NCI-H748 (cell line): ENCODE results near the gene HSPA1B.
"Not testable (repeated sequence)": the region's sequence is repeated elsewhere in the genome, so short reads cannot be mapped to it uniquely, and the experiment has no call there.

Experiments used
- DNase-seq: peaks from one replicate; lab custom pipeline; 2025; ENCODE audit not compliant: unreplicated experiment; lab: John Stamatoyannopoulos, UW

HSPA1B gene

GRCh38 chr6:31858707-31859106, 31.2 kb downstream of the HSPA1B start:
- DNase-seq, result no peak

GRCh38 chr6:31859923-31860322, 32.4 kb downstream of the HSPA1B start:
- no peak for DNase-seq

GRCh38 chr6:31860349-31860748, 32.8 kb downstream of the HSPA1B start:
- no peak for DNase-seq

DNA sequence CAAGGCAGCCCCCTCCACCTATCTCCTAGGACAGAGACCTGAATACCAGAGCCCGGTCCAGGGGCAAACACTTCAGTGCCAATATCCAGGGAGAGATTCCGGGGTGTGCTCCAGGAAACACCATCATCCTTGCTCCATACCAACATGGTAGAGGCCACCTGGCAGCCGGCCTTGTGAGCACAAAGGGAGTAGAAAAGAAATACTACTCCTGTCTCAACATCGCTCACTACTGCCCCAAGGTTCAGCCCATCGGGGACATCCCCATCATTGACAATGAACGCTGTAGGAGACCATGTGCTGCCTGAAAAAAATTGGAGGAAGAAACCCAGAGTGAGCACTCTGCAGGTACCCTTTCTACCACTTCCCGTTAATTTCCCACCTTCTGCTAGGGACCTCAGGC, 33.6 kb downstream of the HSPA1B start:
- DNase-seq, result no peak

- DNase-seq, result peak; percentile 36
Observed at GRCh38 chr6:31861919-31862343, 34.4 kb downstream of the HSPA1B start.

DNA sequence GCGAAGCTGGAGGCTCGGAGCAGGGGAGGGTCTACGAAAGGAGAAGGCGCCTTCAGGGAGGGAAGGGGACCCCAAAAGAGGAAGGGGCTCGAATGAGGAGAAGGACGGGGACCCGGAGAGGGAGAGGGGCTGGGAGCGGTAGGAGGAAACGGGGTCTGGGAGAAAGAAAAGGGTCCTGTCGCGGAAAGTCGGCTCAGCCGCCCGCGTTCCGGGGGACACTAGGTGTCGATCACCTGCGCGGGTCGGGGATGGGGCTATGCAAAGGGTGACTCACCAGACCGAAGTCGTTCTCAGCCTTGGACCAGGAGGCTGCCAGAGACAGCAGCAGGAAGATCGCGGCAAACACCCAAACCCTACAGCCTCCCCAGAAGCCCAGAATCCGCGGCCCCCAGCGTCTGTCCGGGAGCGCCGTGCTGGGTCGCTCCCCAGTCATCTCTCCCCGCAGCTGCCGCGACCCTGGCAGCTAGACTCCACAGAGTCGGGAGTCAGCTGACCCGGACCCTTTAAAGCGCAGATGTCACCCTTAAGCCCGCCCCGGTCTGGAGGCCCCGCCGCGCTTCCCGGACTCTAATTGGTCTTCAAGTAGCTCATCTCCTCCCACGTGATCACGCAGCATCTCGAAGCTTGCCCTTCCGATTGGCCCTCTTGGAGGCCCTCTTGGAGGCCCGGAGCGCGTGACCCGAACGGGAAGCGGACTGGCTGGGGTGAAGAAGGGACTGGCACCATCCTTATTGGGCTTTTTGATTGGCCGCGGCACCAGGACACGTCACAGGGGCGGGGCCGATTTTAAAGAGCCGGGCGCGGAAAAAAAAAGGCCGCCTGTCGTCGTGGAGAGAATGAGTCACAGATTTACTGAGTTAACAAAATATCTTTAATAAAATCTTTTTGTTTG, 35.1 kb downstream of the HSPA1B start, which contains the start of gene NEU1:
Gene NEU1, minus strand, starts transcription at position 478 of the 892 bp plus-strand sequence. Its CDS starts 45 bp downstream, at position 433.
- DNase-seq, result peak; percentile 100

- DNase-seq, result not testable (repeated sequence)
Observed at GRCh38 chr6:31864123-31864562, 36.6 kb downstream of the HSPA1B start.

DNA sequence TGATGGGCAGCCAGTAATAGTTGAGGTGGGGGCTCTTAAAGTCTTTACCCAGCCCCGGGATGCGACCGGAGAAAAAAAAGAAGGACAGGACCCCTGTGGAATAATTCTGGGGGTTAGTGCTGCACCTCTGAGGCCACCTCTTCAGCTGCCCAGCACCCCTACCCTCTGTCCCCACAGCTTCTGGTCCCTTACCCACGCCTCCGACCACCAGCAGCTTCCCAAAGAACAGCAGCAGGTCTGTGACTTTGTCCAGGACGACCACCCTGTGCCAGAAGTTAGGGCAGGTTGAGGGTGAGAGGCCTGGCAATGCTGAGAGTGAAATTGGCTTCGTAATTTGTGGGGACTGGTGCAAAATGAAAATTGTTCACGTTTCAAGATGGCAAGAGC, 37.3 kb downstream of the HSPA1B start:
- DNase-seq, result no peak

DNA sequence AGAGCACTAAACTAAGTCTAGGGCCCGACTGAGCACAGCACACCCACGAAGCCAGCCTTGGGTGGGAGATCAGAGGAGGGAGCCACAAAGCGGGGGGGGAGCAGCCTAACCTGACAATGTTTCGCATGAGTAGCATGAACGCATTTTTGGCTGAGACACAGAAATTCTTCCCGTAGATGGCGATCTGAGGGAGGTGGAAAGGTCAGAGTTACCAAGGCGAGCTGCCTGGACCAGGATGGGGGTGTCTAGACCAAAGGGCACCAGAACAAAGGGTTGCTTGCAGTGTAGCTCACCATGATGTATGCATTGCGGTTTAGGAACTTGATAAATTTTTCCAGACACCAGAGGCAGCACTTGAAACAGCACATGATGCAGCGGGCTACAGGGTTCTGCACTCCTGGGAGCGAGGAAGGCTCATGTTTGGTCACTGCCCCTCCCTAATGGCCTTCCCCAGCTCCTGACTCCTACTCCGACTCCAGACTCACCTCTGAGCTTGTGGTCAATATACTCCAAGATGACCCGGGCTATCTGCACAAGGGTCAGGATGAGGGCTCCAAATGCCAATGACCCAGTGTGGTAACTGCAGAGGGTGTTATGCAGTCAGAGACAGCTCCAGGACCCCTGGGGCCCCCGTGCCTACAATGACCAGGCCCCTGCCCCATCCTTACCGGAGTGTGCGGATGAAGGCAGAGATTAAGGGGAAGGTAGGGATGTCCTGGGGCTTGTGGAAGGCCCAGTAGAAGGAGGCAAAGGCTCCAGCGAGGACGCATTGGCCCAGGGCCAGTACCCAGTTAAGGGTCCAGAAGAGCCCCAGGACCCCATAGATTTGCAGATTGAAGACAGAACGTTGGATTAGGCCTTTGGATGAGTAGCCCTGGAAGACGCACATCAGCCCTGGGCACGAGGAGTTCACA, 37.9 kb downstream of the HSPA1B start:
- no peak for DNase-seq

- DNase-seq, result not testable (repeated sequence)
Observed at GRCh38 chr6:31868658-31868971, 41.1 kb downstream of the HSPA1B start.

DNA sequence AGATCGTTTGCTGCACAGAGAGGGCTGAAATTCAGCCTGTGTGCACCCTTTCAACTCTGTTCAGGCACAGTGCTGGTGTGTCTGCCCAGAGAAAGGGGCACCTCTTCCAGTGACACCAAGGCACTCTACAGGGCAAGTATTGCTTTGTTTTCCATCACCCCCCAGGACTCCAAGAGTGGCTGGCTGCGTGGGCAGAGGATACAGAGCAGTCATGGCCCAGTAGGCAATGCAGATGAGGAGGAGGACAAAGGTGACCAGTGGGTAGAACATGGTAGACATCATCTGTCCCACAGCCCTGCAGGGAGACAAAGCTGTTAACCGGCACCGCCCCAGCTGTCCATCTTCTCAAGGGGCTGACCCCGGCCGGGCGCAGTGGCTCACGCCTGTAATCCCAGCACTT, 41.8 kb downstream of the HSPA1B start:
- DNase-seq, result no peak

GRCh38 chr6:31870385-31870921, 42.9 kb downstream of the HSPA1B start:
- no peak for DNase-seq

DNA sequence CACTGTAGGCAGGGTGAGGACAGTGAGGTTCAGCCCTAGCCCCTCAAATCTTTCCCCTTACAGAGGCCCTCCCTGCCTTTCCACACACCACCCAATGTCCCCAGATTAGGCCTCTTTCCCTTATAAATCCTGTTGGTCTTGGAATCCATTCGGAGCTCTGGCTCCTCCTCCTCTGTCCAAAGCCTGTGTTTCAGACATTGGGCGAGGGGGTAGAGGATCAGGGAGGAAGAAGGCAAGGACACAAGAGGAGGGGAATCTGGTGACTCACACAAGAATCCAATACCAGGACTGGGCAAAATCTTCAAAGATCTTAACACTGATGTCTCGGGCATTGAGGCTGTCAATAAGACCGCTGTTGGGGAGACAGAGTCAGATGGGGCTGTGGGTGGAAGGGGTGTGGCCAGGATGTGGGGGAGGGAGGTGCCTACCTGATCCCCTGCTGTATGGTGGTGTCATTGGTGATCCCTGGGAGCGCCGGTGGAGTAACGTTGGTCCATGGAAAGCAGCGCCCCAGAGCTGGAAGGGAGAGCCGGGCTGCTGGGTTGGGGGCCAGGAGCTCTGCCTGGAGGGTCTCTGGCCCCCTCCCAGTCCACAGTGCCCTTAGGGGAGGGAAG, 43.6 kb downstream of the HSPA1B start:
- no peak for DNase-seq

DNA sequence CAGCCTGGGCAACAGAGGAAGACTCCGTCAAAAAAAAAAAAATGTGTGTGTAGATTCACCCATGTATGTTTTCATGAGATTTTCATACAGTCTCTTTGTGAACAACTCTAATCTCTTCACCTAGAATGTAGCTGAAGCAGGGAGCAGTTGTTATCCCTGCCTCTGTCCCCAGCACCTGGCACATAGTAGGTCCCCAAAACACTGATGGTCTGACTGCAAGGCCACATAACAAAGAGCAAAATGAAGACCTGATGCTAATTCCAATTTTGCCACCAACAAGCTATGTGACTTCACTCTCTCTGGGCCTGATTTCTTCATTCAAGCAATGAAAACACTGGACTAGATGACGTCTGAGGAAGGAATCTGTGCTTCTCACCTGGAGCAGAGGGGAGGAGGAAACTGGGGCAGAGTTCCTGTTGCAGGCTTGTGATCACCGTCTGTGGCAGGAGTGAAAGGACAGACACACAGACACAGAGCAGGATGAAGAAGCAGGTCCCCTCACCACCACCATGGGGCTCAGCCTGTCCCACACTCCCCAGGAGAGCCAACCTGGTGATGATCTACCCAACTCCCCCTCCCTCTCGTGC, 46.6 kb downstream of the HSPA1B start:
- DNase-seq, result no peak

DNA sequence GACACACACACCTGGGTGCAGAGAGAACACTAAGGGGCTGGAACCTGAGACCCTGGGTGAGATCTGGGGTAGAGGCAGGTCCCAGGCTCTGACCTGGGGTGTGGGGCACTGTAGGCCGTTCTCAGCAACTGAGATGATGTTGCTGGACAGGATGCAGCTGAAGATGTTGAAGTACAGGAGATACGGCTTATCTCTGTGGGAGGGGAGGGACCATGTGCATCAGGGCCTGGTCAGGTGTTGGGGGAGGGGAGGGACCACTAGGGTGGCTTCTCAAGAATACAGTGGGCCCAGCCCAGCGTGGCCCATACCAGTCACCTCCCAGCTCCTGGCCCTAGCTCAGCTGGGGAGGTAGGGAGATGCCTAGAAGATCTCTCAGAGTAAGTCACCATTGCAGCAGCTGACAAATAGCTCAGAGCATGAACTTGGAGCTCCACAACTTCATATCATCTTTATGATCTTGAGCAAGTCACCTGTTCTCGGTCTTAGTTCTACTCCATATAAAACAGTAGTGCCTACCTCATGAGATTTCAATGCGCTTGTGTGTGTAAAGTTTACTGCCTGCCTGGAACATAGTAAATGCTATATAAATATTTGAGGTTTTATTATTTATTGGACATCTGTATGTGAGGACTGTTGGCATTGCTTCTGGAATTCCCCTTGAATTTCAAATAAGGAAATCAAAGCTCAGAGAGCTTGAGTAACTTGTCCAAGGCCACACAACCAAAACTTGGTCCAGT, 47.5 kb downstream of the HSPA1B start:
- no peak for DNase-seq

DNA sequence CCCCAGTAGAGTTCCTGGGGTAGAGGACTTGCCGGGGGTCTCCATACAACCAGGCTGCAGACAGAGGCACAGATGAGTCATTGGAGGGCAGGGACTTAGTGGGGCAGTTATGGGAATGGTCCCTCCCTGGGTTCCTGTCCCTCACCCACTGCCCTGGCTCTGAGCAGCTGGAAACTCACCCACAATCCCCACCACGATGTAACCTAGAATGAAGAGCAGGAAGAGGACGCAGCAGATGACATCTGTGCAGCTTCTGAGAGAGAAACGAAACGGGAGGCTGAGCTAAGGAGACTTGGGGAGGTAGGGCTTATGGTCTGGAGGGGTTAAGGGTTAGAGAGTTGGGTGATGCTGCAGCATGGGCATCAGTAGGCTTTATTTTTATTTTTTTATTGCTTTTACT, 48.3 kb downstream of the HSPA1B start:
- no peak for DNase-seq

DNA sequence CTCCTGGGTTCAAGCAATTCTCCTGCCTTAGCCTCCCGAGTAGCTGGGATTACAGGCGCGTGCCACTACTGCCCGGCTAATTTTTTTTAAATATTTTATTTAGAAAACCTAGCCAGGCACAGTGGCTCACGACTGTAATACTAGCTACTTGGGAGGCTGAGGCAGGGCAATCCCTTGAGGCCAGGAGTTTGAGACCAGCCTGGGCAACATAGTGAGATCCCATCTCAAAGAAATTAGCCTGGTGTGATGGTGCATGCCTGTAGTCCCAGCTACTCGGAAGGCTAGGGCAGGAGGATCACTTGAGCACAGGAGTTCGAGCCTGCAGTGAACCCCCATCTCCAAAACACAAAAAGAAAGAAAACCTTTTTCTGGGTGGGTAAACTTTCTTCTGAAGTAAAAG, 48.8 kb downstream of the HSPA1B start:
- no peak for DNase-seq

GRCh38 chr6:31877125-31877650, 49.6 kb downstream of the HSPA1B start:
- DNase-seq, result no peak

DNA sequence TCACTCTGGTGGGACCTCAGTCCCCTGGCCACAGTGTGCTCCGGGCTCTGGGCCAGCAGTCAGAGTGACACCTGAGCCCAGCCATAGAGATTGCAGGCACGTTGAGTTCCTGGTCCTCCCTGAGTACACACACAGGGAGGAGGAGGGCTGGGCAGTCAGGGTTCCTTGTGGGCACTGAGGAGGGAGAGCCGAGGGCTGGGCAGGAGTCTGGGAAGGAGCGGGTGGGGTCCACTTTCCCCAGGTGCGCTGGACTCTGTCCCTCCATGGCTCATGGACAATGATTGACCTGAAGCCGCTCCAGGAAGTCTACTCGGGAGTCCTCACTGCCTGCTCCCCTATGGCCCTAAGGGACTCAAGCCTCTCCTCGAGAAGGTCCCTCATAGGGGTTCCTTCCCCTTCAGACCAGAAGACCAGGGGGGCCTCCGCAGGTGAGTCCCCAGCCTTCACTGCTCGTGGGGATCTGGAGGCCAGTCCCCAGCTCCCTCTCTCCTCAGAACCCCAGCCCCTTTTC, 50.2 kb downstream of the HSPA1B start:
- no peak for DNase-seq

DNA sequence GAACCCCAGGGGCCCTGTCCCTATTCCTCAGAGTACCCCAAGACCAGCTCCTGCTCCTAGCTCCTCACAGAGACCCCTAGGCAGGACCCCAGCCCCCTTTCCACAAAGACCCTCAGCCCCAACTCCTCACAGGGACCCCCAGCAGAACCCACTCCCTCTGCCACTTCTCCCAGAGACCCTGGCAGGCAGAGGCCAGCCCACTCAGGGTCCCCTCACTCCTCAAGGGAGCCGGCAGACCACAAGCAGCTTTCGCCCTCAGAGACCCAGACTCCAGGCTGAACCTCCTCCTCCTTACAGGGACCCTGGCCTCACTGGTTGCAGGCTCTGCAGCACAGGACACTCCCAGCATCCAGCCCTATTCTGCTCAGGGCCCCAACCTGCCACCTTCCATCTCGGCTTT, 50.7 kb downstream of the HSPA1B start:
- no peak for DNase-seq
